Measurements from ENCODE around the gene PZP. TPM values are rescaled to one million over a fixed set of nuclear protein-coding genes. Genes with fewer than 3 reads are reported as not detected.
"Not testable (repeated sequence)": the region's sequence is repeated elsewhere in the genome, so short reads cannot be mapped to it uniquely, and the experiment has no call there.

The PZP gene
- total RNA-seq, 2 experiments from 2014 or later: not detected

DNA sequence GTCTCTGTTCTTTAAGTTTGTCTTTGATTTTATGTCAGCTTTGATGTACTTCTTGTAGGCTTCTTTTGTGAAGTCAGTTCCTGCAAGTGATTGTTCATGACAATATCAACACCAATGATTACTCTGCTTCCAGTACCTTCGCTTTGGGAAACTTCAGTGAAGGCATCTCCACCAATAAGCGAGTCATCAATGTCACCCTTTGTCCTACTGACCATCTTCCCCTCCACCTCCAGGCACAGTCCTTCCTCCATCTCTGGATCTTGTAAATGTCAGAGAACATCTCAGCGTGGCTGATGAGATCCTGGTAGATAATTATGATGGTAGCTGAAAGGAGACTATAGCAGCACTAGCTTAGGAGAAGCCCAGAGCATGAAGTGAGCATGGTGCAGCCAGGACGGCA, 52.1 kb downstream of the PZP start:
- H3K9me3 Mint-ChIP-seq (ENCODE audit: low read depth): no peaks in the 10 kb centered on the region
- CTCF ChIA-PET: no interaction called here
- H3K27me3 Mint-ChIP-seq: no peaks in the 10 kb centered on the region
- no peak for ATAC-seq
- no peak overlapping the region for H3K4me3 Mint-ChIP-seq
- H3K4me1 Mint-ChIP-seq: no peaks in the 10 kb centered on the region
- H3K36me3 Mint-ChIP-seq: no peaks in the 10 kb centered on the region
- no peak for DNase-seq
- no peak overlapping the region for H3K27ac Mint-ChIP-seq

DNA sequence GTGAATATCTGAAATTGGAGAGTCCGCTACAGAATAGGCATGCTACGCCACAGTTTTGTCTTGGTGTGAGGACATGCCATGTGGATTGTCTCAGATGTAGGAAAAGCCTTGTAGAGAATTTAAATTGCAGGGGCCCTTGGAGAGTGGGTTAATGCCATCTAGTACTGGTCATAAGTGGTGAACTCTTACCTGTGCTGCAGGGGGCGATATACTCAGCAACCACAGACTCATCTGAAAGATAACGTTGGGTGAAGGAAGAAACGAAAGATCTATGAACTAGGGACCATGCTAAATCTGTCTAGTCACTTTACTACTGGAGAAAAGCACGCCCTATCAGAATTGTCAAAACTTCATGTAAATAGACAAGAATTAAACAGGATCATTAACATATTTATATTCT, 58.8 kb downstream of the PZP start:
- DNase-seq (no peak), ATAC-seq (no peak)
- H3K9me3 Mint-ChIP-seq (ENCODE audit: low read depth): peaks cover 7% of the 10 kb centered on the region
- H3K27me3 Mint-ChIP-seq: no peaks in the 10 kb centered on the region
- H3K4me3 Mint-ChIP-seq: no peak overlapping the region
- no peak overlapping the region for H3K27ac Mint-ChIP-seq
- CTCF ChIA-PET: interaction anchor here (1.1 kb wide), 1 partner anchor 259 kb away, joined by 3 read pairs; no protein-coding TSS in a partner anchor
- peaks cover 16% of the 10 kb centered on the region for H3K4me1 Mint-ChIP-seq
- H3K36me3 Mint-ChIP-seq: peaks cover 10% of the 10 kb centered on the region

DNA sequence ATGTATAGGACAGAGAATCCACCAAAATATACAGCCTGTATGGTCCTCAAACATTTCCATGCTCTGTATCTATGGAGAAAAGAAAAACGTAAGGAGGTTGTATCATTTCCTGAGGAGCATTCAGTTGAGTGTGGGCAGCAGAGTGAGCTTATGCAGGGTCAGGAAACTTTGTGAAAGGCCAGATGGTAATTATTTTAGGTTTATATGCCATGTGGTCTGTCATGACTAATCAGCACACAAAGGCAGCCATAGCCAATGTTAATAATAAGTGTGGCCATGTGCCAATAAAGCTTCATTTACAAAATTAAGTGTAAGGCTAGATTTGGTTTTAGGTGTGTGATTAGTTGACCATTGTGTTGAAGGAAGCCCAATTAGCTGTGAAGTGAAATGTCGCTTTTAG, 59.3 kb downstream of the PZP start:
- peaks cover 7% of the 10 kb centered on the region for H3K9me3 Mint-ChIP-seq (ENCODE audit: low read depth)
- CTCF ChIA-PET: interaction anchor here (1.1 kb wide), 1 partner anchor 258 kb away, joined by 3 read pairs; no protein-coding TSS in a partner anchor
- H3K4me1 Mint-ChIP-seq: peaks cover 16% of the 10 kb centered on the region
- H3K27ac Mint-ChIP-seq: no peak overlapping the region
- no peak overlapping the region for H3K4me3 Mint-ChIP-seq
- H3K36me3 Mint-ChIP-seq: peaks cover 11% of the 10 kb centered on the region
- ATAC-seq (no peak), DNase-seq (no peak)
- H3K27me3 Mint-ChIP-seq: no peaks in the 10 kb centered on the region

DNA sequence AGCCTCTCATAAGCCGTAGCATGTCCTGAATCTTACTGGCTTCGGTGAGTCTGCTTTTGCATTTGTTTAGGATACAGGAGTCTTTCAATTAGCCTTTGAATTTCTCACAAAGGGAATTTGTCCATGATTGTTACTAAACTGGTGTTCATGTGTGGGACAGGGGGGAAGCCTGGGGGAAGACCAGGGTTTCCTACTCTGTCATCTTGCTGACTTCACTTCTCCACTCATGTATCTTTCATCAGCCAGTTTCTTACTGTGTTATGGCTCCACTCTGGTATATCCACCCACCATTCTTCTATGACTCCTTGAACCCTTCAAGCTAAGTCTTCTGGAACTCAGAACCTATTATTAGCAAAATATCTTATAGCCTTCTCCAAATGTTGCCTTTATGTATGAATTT, 60.7 kb downstream of the PZP start:
- DNase-seq: no peak
- H3K4me1 Mint-ChIP-seq: peaks cover 16% of the 10 kb centered on the region
- H3K9me3 Mint-ChIP-seq (ENCODE audit: low read depth): peaks cover 10% of the 10 kb centered on the region
- no peak overlapping the region for H3K27ac Mint-ChIP-seq
- no peak for ATAC-seq
- no peaks in the 10 kb centered on the region for H3K27me3 Mint-ChIP-seq
- peaks cover 16% of the 10 kb centered on the region for H3K36me3 Mint-ChIP-seq
- CTCF ChIA-PET: no interaction called here
- no peak overlapping the region for H3K4me3 Mint-ChIP-seq

DNA sequence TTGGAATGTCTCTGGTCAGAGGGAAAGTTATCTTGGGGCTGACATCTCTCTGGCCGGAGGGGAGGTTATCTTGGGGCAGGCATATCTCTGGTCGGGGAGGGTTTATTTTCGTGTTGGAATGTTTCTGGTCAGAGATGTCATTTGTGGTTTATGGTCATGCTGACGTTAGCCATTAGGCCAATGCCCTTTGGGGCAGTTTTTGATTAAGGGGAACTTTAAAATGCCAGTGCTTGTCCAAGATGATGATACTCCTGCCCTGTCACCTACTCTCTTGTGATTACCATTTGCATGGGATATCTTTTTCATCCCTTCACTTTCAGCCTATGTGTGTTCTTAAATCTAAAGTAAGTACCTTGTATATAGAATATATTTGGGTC, 63.5 kb downstream of the PZP start:
- no peak overlapping the region for H3K27ac Mint-ChIP-seq
- peaks cover 16% of the 10 kb centered on the region for H3K4me1 Mint-ChIP-seq
- DNase-seq (no peak), ATAC-seq (no peak)
- CTCF ChIA-PET: no interaction called here
- no peak overlapping the region for H3K4me3 Mint-ChIP-seq
- no peaks in the 10 kb centered on the region for H3K27me3 Mint-ChIP-seq
- H3K36me3 Mint-ChIP-seq: peaks cover 16% of the 10 kb centered on the region
- H3K9me3 Mint-ChIP-seq (ENCODE audit: low read depth): peaks cover 10% of the 10 kb centered on the region

DNA sequence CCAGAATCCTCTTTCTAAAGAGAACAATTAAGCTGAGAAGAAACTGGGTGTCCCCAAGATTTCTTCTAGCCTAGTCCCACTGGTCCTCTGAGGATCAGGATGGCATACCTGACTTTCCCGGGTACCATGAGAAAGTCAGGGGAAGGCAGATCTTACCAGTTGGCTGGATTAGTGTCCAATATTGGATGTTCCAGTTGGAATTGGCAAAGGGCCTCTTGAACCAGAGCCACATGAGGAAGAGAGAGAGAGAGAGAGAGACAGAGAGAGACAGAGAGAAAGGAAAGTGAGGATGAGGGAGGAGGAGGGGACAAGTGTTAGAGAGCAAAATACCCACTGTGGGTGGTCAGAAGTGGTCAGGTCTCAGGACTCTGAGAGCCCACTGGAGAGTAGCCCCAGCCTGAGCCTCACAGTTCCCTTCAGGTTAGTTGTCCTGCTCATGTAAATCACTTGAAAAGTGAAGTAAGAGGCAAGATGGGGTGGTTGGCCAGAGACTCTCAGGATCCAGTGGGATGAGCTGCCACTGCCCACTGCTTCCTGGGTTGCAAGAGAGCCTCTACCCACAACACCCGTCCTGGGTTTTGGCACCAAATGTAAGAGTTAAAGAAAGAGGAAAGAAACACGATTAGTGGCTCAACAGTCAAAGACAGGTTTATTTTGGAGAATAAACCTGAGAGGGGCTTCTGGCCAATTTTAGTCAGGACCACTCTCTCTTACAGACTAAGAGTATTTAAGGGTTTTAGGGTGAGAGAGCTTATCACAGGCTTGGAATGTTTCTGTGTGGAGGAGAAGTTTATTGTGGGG, 64.1 kb downstream of the PZP start:
- CTCF ChIA-PET: no interaction called here
- Mint-ChIP-seq H3K27me3 (no peaks in the 10 kb centered on the region), H3K4me1 (peaks cover 16% of the 10 kb centered on the region), H3K9me3 (ENCODE audit: low read depth) (peaks cover 10% of the 10 kb centered on the region), H3K4me3 (no peak overlapping the region), H3K36me3 (peaks cover 16% of the 10 kb centered on the region), H3K27ac (no peak overlapping the region)
- no peak for ATAC-seq
- no peak for DNase-seq

DNA sequence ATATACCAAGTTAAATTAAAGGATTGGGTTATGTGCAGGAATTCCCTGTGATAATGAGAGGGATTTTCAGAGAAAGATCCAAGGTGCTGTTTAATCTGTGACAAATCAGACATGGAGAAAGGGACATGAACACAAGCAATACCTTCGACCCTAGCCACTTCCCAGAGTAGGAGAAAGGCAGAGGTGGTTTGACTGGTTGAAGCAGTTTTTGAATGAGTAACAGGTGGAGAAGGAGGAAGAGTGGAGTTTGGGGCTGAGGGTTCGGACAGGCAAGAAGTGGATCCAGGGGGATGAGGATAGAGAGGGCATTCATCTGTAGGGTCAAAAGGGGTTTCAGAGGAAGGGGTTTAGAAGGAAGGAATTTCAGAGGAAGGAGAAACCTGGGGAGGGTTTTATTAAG, 65.1 kb downstream of the PZP start:
- DNase-seq (no peak), ATAC-seq (no peak)
- CTCF ChIA-PET: no interaction called here
- Mint-ChIP-seq H3K9me3 (ENCODE audit: low read depth) (peaks cover 10% of the 10 kb centered on the region), H3K4me3 (no peak overlapping the region), H3K27ac (no peak overlapping the region), H3K36me3 (peaks cover 16% of the 10 kb centered on the region), H3K27me3 (no peaks in the 10 kb centered on the region), H3K4me1 (peaks cover 16% of the 10 kb centered on the region)

DNA sequence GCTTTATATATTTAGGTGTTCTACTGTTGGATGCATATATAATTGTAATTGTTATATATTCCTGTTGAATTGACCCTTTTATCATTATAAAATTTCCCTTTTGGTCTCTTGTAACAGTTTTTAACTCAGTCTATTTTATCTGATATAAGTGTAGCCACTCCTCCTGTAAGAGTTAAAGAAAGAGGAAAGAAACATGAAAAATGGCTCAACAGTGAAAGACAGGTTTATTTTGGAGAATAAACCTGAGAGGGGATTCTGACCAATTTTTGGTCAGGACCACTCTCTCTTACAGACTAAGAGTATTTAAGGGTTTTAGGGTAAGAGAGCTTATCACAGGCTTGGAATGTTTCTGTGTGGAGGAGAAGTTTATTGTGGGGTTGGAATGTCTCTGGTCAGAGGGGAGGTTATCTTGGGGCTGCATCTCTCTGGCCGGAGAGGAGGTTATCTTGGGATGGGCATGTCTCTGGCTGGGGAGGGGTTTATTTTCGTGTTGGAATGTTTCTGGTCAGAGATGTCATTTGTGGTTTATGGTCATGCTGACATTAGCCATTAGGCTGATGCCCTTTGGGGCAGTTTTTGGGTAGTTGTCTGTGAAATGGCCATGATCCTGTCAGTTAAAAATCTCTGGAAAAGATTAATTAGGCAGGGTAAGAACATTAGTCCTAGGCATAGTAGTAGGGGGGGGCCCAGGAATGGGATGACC, 68.5 kb downstream of the PZP start:
- CTCF ChIA-PET; H3K4me3 Mint-ChIP-seq; ATAC-seq; H3K36me3 Mint-ChIP-seq; H3K27me3 Mint-ChIP-seq; H3K9me3 Mint-ChIP-seq (ENCODE audit: low read depth); DNase-seq; H3K27ac Mint-ChIP-seq; H3K4me1 Mint-ChIP-seq: not testable (repeated sequence)

DNA sequence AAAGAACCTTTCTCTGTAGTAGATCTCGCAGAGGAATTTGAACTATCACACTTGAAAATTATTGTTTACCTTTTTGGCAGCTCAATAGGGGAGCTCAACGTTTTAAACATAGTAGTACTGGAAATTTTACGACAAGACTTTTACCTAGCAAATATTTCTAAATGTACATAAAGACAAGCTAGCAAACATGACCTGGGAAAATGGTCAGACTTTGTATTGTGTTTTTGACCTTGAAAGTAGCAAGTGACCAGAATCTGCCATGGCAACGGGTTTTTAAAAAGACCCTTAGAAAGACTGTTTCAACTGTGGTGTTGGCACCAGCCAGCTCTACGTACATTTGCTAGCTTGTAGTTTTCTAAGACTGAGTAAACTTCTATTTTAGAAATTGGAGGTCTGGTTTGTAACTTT, 72.3 kb downstream of the PZP start:
- ATAC-seq (no peak), DNase-seq (no peak)
- no peaks in the 10 kb centered on the region for H3K4me1 Mint-ChIP-seq
- H3K27me3 Mint-ChIP-seq: no peaks in the 10 kb centered on the region
- H3K27ac Mint-ChIP-seq: no peak overlapping the region
- H3K9me3 Mint-ChIP-seq (ENCODE audit: low read depth): peaks cover 2% of the 10 kb centered on the region
- no peak overlapping the region for H3K4me3 Mint-ChIP-seq
- no peaks in the 10 kb centered on the region for H3K36me3 Mint-ChIP-seq
- CTCF ChIA-PET: interaction anchor here (1.0 to 1.2 kb wide), 3 partner anchors 8 to 77 kb away, joined by 3 read pairs; no protein-coding TSS in a partner anchor

DNA sequence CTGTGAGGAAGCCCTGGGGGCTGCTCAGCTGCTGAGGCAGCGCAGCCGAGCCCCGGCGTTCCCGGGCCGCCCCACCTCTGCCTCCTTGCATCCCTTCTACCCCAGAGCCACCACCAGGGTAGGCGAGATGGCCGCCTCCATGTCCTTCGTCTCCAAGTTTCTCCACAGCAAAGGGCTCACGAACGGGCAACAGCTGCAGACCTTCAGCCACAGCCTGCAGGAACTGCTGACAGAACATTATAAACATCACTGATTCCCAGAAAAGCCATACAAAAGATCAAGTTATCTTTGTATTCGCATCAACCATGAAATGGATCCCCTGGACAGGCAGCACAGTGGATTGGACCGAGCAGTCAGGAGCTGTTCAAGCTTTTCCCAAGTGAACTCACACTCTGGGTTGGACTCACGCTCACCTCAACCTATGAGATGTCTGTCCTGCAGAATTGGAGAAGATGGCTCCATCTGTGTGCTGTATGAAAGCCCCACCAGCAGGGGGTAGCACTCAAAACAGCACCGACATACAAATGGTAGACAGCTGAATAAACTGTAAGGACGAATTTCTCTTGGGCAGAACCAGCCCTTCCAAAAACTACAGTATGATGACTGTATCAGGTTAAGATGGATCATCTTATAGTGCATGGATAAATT, 73.1 kb downstream of the PZP start:
- H3K27me3 Mint-ChIP-seq: no peaks in the 10 kb centered on the region
- ATAC-seq (no peak), DNase-seq (no peak)
- peaks cover 2% of the 10 kb centered on the region for H3K9me3 Mint-ChIP-seq (ENCODE audit: low read depth)
- no peak overlapping the region for H3K27ac Mint-ChIP-seq
- H3K4me1 Mint-ChIP-seq: no peaks in the 10 kb centered on the region
- H3K4me3 Mint-ChIP-seq: no peak overlapping the region
- CTCF ChIA-PET: interaction anchor here (1.0 to 1.2 kb wide), 3 partner anchors 8 to 78 kb away, joined by 3 read pairs; no protein-coding TSS in a partner anchor
- H3K36me3 Mint-ChIP-seq: no peaks in the 10 kb centered on the region

DNA sequence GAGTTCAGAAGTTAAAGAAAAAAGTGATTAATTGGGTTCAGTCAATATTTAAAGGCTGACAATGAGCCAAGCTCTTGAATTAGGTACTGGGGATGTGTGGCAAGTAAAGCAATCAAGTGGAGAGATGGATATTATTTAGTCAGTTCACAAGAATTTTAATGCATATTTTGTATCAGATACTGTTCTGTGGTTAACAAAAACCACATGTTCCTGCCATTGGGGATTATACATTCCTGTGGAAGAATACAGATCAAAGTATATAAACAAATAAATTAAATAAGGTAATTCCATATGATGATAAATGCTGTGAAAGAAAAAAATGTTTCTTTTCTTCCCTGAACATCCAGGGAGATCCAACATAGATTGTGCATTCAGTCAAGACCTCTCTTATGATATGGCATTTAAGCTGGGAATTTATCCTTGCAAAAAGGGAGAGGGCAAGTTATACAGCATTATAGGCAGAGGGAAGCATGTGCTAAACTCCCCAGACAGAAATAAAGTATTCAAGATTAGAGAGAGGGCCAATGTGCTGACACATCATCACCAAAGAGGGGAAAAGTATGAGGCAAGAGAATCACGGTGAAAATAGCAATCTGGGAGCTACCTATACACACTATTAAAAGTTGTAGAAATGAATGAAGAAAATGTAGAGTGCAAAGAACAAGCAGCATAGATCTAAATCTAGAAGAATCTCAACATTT, 74.8 kb downstream of the PZP start:
- Mint-ChIP-seq H3K27ac (no peak overlapping the region), H3K36me3 (no peaks in the 10 kb centered on the region), H3K4me3 (no peak overlapping the region), H3K27me3 (no peaks in the 10 kb centered on the region), H3K4me1 (no peaks in the 10 kb centered on the region), H3K9me3 (ENCODE audit: low read depth) (peaks cover 2% of the 10 kb centered on the region)
- DNase-seq (no peak), ATAC-seq (no peak)
- CTCF ChIA-PET: no interaction called here

DNA sequence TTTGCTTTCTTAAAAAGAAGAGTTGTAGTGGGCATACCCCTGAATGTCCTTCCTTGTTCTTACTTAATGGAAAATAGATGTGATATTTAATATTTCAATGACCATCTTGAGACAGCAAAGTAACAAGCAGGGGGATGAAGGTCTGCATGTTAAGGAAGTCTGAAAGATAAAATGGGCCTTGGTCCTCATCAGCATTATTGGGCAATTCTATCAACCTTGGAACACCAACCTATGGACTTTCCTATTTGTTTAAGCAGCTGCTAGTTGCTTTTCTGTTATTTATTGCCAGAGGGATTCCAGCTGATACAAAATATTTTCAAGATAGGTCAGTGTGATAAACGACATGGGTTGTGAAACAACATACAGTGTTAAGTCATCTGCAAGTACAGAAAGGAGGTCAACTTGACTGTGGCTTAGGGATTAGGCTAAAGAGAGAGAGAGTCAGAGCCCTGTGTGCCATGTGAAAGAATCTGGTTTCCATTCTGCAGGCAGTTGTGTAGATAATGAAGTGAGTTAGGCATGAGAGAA, 76.1 kb downstream of the PZP start:
- Mint-ChIP-seq H3K4me3 (no peak overlapping the region), H3K9me3 (ENCODE audit: low read depth) (peaks cover 2% of the 10 kb centered on the region), H3K27me3 (no peaks in the 10 kb centered on the region), H3K36me3 (no peaks in the 10 kb centered on the region), H3K27ac (no peak overlapping the region), H3K4me1 (no peaks in the 10 kb centered on the region)
- CTCF ChIA-PET: no interaction called here
- ATAC-seq: no peak
- DNase-seq: no peak

DNA sequence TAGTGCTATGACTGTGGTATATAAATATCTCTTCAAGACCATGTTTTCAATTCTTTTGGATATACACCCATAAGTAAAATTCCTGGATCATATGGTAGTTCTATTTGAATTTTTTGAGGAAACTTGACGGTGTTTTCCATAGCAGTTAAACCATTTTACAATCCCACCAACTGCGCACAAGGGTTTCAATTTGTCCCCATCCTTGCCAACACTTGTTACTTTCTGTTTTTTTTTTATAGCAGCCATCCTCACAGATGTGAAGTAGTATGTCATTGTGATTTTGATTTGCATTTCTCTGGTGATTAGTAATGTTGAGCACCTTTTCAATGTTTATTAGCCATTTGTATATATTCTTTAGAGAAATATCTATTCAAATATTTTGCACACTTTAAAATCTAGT, 78.0 kb downstream of the PZP start:
- no peak overlapping the region for H3K4me3 Mint-ChIP-seq
- H3K4me1 Mint-ChIP-seq: no peaks in the 10 kb centered on the region
- CTCF ChIA-PET: no interaction called here
- DNase-seq (no peak), ATAC-seq (no peak)
- peaks cover 2% of the 10 kb centered on the region for H3K9me3 Mint-ChIP-seq (ENCODE audit: low read depth)
- H3K27me3 Mint-ChIP-seq: no peaks in the 10 kb centered on the region
- no peaks in the 10 kb centered on the region for H3K36me3 Mint-ChIP-seq
- H3K27ac Mint-ChIP-seq: no peak overlapping the region

All from activated CD8-positive, alpha-beta memory T cell treated with anti-CD3 and anti-CD28 coated beads, Interleukin-2, amount 10 ng/mL, durations not matched to agents 7 days and 5 days (primary cell).